GM19468 (cell line): ENCODE data around the gene RAB8B.
"Not testable (repeated sequence)": the region's sequence is repeated elsewhere in the genome, so short reads cannot be mapped to it uniquely, and the experiment has no call there.

Source experiments
- ATAC-seq: cut with Tn5 transposase; IDR thresholded peaks from one replicate; pipeline ENCODE4 v1.9.1; 2021; ENCODE audit warnings: mild to moderate bottlenecking, moderate library complexity, moderate number of reproducible peaks; ENCODE audit not compliant: unreplicated experiment; ENCODE audit errors: extremely low read depth

RAB8B gene

GRCh38 chr15:63232943-63233342, 43.5 kb downstream of the RAB8B start:
- ATAC-seq: no peak

GRCh38 chr15:63233667-63234423, 44.4 kb downstream of the RAB8B start:
- no peak for ATAC-seq

GRCh38 chr15:63234451-63234870, 45.1 kb downstream of the RAB8B start:
- ATAC-seq: no peak

- ATAC-seq: no peak
Observed at GRCh38 chr15:63236272-63236671, 46.9 kb downstream of the RAB8B start.

- ATAC-seq: not testable (repeated sequence)
Observed at GRCh38 chr15:63237086-63237485, 47.7 kb downstream of the RAB8B start.

- ATAC-seq: no peak
Observed at GRCh38 chr15:63238171-63238570, 48.8 kb downstream of the RAB8B start.

GRCh38 chr15:63238796-63239195, 49.4 kb downstream of the RAB8B start:
- no peak for ATAC-seq

- no peak for ATAC-seq
Observed at GRCh38 chr15:63240109-63240508, 50.7 kb downstream of the RAB8B start.

GRCh38 chr15:63241316-63241715, 51.9 kb downstream of the RAB8B start:
- ATAC-seq: no peak

- no peak for ATAC-seq
Observed at GRCh38 chr15:63243101-63243500, 53.7 kb downstream of the RAB8B start.

GRCh38 chr15:63243776-63244175, 54.4 kb downstream of the RAB8B start:
- ATAC-seq: no peak

GRCh38 chr15:63244399-63244798, 55.0 kb downstream of the RAB8B start:
- ATAC-seq: no peak

GRCh38 chr15:63244976-63245645, 55.7 kb downstream of the RAB8B start:
- no peak for ATAC-seq

GRCh38 chr15:63246691-63247469, 57.5 kb downstream of the RAB8B start:
- no peak for ATAC-seq

GRCh38 chr15:63250312-63250965, 61.0 kb downstream of the RAB8B start:
- no peak for ATAC-seq

GRCh38 chr15:63251701-63252100, 62.3 kb downstream of the RAB8B start:
- ATAC-seq: no peak

GRCh38 chr15:63252292-63252691, 62.9 kb downstream of the RAB8B start:
- no peak for ATAC-seq

GRCh38 chr15:63254991-63255390, 65.6 kb downstream of the RAB8B start:
- ATAC-seq: no peak

- ATAC-seq: no peak
Observed at GRCh38 chr15:63255489-63255990, 66.1 kb downstream of the RAB8B start.
